T47D (cell line): ENCODE results near the gene GBF1.
"Not testable (repeated sequence)": the region's sequence is repeated elsewhere in the genome, so short reads cannot be mapped to it uniquely, and the experiment has no call there.

ENCODE experiments used
- DNase-seq, 2 experiments: peaks; one replicate each; pipeline versions ENCODE4 v3.0.0 to v3.0.0-alpha.2; 2011 to 2012; ENCODE audit warnings: low read depth in 1 of 2, low spot score in 1 of 2
- JUND ChIP-seq: IDR thresholded peaks from 2 replicates; pipeline ENCODE4 v1.6.1; 2012; ENCODE audit warnings: low read depth
- in situ Hi-C: cut with HindIII; loops from 2 replicates; pipeline ENCODE4 v1.10.0; 2016; ENCODE audit warnings: low sequenced_read_pairs, low pct_unique_long_range_greater_than_20kb

The GBF1 gene

GRCh38 chr10:102284531-102284930 lies 39.2 kb downstream of the GBF1 start:
- in situ Hi-C loops = no loop called here
- DNase-seq = no peak
- no peak for TF ChIP-seq JUND

GRCh38 chr10:102285133-102285532 lies 39.8 kb downstream of the GBF1 start:
- in situ Hi-C loops = no loop called here
- TF ChIP-seq JUND = no peak
- no peak for DNase-seq

GRCh38 chr10:102286216-102286615 lies 40.9 kb downstream of the GBF1 start:
- DNase-seq = no peak

GRCh38 chr10:102287538-102287937 lies 42.2 kb downstream of the GBF1 start:
- no peak for TF ChIP-seq JUND
- no peak for DNase-seq
- in situ Hi-C loops = no loop called here

More at GRCh38 chr10:102286216-102286615, 40.9 kb downstream of the GBF1 start:
- in situ Hi-C loops = no loop called here
- no peak for TF ChIP-seq JUND

- in situ Hi-C loops = no loop called here
- no peak for TF ChIP-seq JUND
- DNase-seq = no peak
These were observed 42.7 kb downstream of the GBF1 start for GRCh38 chr10:102287991-102288390.

GRCh38 chr10:102289356-102289755 lies 44.0 kb downstream of the GBF1 start:
- in situ Hi-C loops = no loop called here
- DNase-seq = no peak
- no peak for TF ChIP-seq JUND

GRCh38 chr10:102289840-102290239 lies 44.5 kb downstream of the GBF1 start:
- TF ChIP-seq JUND = no peak
- DNase-seq = no peak
- in situ Hi-C loops = no loop called here

- in situ Hi-C loops = no loop called here
- no peak for TF ChIP-seq JUND
- DNase-seq = no peak
These were observed 46.0 kb downstream of the GBF1 start for GRCh38 chr10:102291221-102291905.

GRCh38 chr10:102297101-102297500 lies 51.8 kb downstream of the GBF1 start:
- TF ChIP-seq JUND = no peak
- in situ Hi-C loops = no loop called here

GRCh38 chr10:102298899-102299298 lies 53.6 kb downstream of the GBF1 start:
- no peak for TF ChIP-seq JUND
- in situ Hi-C loops = no loop called here
- no peak for DNase-seq

More at GRCh38 chr10:102297101-102297500, 51.8 kb downstream of the GBF1 start:
- DNase-seq = no peak

- TF ChIP-seq JUND = no peak
- in situ Hi-C loops = no loop called here
- DNase-seq = no peak
These were observed 54.5 kb downstream of the GBF1 start for GRCh38 chr10:102299873-102300272.

- DNase-seq = no peak
- in situ Hi-C loops = no loop called here
These were observed 55.0 kb downstream of the GBF1 start for GRCh38 chr10:102300278-102300843.

GRCh38 chr10:102300912-102301311 lies 55.6 kb downstream of the GBF1 start:
- in situ Hi-C loops = not testable (repeated sequence)

More at GRCh38 chr10:102300278-102300843, 55.0 kb downstream of the GBF1 start:
- TF ChIP-seq JUND = no peak

GRCh38 chr10:102301332-102301731 lies 56.0 kb downstream of the GBF1 start:
- DNase-seq, in situ Hi-C loops: not testable (repeated sequence)

More at GRCh38 chr10:102300912-102301311, 55.6 kb downstream of the GBF1 start:
- not testable (repeated sequence) for DNase-seq
